GM19324 (cell line): Measurements from ENCODE around the gene SREBF2.

Source experiments
- ATAC-seq: cut with Tn5 transposase; IDR thresholded peaks from one replicate; pipeline ENCODE4 v1.9.1; 2021; ENCODE audit warnings: mild to moderate bottlenecking, moderate library complexity; ENCODE audit not compliant: unreplicated experiment, low FRiP score

The SREBF2 gene

GRCh38 chr22:41875531-41876270, 42.8 kb downstream of the SREBF2 start:
- no peak for ATAC-seq

GRCh38 chr22:41876275-41876674, 43.4 kb downstream of the SREBF2 start:
- ATAC-seq = no peak

GRCh38 chr22:41876675-41877074, 43.8 kb downstream of the SREBF2 start:
- no peak for ATAC-seq

GRCh38 chr22:41880653-41881052, 47.7 kb downstream of the SREBF2 start:
- no peak for ATAC-seq

GRCh38 chr22:41883400-41883799, 50.5 kb downstream of the SREBF2 start:
- no peak for ATAC-seq

- no peak for ATAC-seq
Observed at GRCh38 chr22:41885116-41885515, 52.2 kb downstream of the SREBF2 start.

- ATAC-seq = no peak
Observed at GRCh38 chr22:41885516-41885915, 52.6 kb downstream of the SREBF2 start.

- no peak for ATAC-seq
Observed at GRCh38 chr22:41888627-41889200, 55.8 kb downstream of the SREBF2 start.

GRCh38 chr22:41891407-41891806, 58.5 kb downstream of the SREBF2 start:
- no peak for ATAC-seq

- no peak for ATAC-seq
Observed at GRCh38 chr22:41892721-41893120, 59.8 kb downstream of the SREBF2 start.

- ATAC-seq = no peak
Observed at GRCh38 chr22:41893591-41894375, 60.9 kb downstream of the SREBF2 start.

- no peak for ATAC-seq
Observed at GRCh38 chr22:41898645-41899044, 65.7 kb downstream of the SREBF2 start.

- ATAC-seq = no peak
Observed at GRCh38 chr22:41899110-41899509, 66.2 kb downstream of the SREBF2 start.

- ATAC-seq = no peak
Observed at GRCh38 chr22:41899992-41900651, 67.2 kb downstream of the SREBF2 start.

GRCh38 chr22:41900652-41901312, 67.9 kb downstream of the SREBF2 start:
- no peak for ATAC-seq

- ATAC-seq = no peak
Observed at GRCh38 chr22:41902016-41902415, 69.1 kb downstream of the SREBF2 start.

GRCh38 chr22:41902932-41903421, 70.1 kb downstream of the SREBF2 start:
- ATAC-seq = no peak

- ATAC-seq = no peak
Observed at GRCh38 chr22:41904450-41905410, 71.8 kb downstream of the SREBF2 start.
